Hepatocyte (in vitro differentiated cells): ENCODE measurements around the gene WDR70.

Experiments
- CTCF ChIP-seq: fragments of 200-600 bp; sonication (generic); IDR thresholded peaks from 2 replicates; pipeline ENCODE4 v1.5.1; 2016; ENCODE audit warnings: antibody characterized with exemption, mild to moderate bottlenecking; ENCODE audit not compliant: poor library complexity
- EZH2 ChIP-seq: fragments of 200-600 bp; sonication (generic); IDR thresholded peaks from 2 replicates; pipeline ENCODE4 v1.6.1; 2016; ENCODE audit warnings: antibody characterized with exemption, mild to moderate bottlenecking, borderline replicate concordance
- EZH2phosphoT487 ChIP-seq: fragments of 200-600 bp; sonication (generic); IDR thresholded peaks from one replicate; pipeline ENCODE4 v1.6.1; 2018; ENCODE audit warnings: antibody characterized with exemption, mild to moderate bottlenecking, low read depth, moderate library complexity; ENCODE audit not compliant: unreplicated experiment, severe bottlenecking

GRCh38 chr5:37568018-37568753 lies 189.1 kb downstream of the WDR70 start:
- TF ChIP-seq CTCF (no peak), EZH2 (no peak), EZH2phosphoT487 (no peak)
